K562 (cell line): ENCODE results near the gene VPS13D. TPM values are rescaled to one million over a fixed set of nuclear protein-coding genes. Genes with fewer than 3 reads are reported as not detected.

Experiments
- ATAC-seq: fragments of 200-7000 bp; cut with Tn5 transposase; 3 replicates; pipeline ENCODE4 v1.9.1; 2020; ENCODE audit warnings: moderate library complexity
- BruUV-seq: library from RNA; stranded (reverse); fragments of 400-500 nt; replicated peaks from 2 replicates; lab custom pipeline; 2021; lab: Mats Ljungman, UMichigan
- CTCF ChIA-PET: fragments of 300-600 bp; formaldehyde crosslinking; extraction: SDS; loops from one replicate; lab custom pipeline; 2021; ENCODE audit warnings: low intra/inter-chr PET ratio; lab: Yijun Ruan, JAX
- POLR2A ChIA-PET: fragments of 300-600, 350-650 bp; sonication (Branson Sonifier 250); formaldehyde crosslinking; extraction: SDS; loops from one replicate; lab custom pipeline; 2021; ENCODE audit warnings: antibody characterized with exemption, inconsistent platforms; lab: Yijun Ruan, JAX
- DNase-seq, 4 experiments: peaks; one replicate each; pipeline versions ENCODE4 v3.0.0 to v3.0.0-alpha.2; 2011 to 2018; ENCODE audit warnings: low spot score in 3 of 4, mixed read lengths in 3 of 4; ENCODE audit errors: extremely low read depth in 1 of 4
- FAIRE-seq: peaks from 2 replicates; lab custom pipeline; 2011; peaks lifted over from hg19 to GRCh38; lab: Jason Lieb, UNC
- H2AFZ ChIP-seq: 2 replicates; pipeline ENCODE4 v1.6.0; 2011; ENCODE audit warnings: low read depth, low read length, control low read depth, inconsistent platforms
- H3K27ac ChIP-seq: fragments of 200-600 bp; 3 replicates; pipeline ENCODE4 v1.8.0; 2011; ENCODE audit warnings: low read depth, mild to moderate bottlenecking, control low read depth, inconsistent platforms, low read length, moderate library complexity, mixed read lengths; ENCODE audit errors: extremely low read depth
- H3K27me3 ChIP-seq, 2 experiments: fragments of 300-600 bp in 1 of 2; 2 replicates in 1 of 2; 3 replicates in 1 of 2; pipeline versions ENCODE4 v1.6.0 to v1.8.0; 2011; ENCODE audit warnings: inconsistent platforms in 2 of 2, low read length in 2 of 2, mild to moderate bottlenecking in 1 of 2, mixed read lengths in 1 of 2, moderate library complexity in 1 of 2; ENCODE audit not compliant: control insufficient read depth in 2 of 2, insufficient read depth in 2 of 2
- H3K36me3 ChIP-seq: fragments of 300-600 bp; 3 replicates; pipeline ENCODE4 v1.8.0; 2011; ENCODE audit warnings: mild to moderate bottlenecking, low read length, inconsistent platforms; ENCODE audit not compliant: control insufficient read depth, insufficient read depth
- H3K4me1 ChIP-seq, 2 experiments: fragments of 200-600 bp in 1 of 2; replicated peaks in 1 of 2; 2 replicates in 1 of 2; 3 replicates in 1 of 2; pipeline versions ENCODE4 v1.5.1 to v1.8.0; 2011; ENCODE audit warnings: inconsistent platforms in 2 of 2, low read length in 2 of 2, mild to moderate bottlenecking in 1 of 2, mixed read lengths in 1 of 2, moderate library complexity in 1 of 2; ENCODE audit not compliant: control insufficient read depth in 2 of 2, insufficient read depth in 2 of 2
- H3K4me2 ChIP-seq: 2 replicates; pipeline ENCODE4 v1.6.1; 2011; ENCODE audit warnings: low read length, control low read depth, inconsistent platforms, mixed read lengths; ENCODE audit not compliant: insufficient read depth
- H3K4me3 ChIP-seq: fragments of 200-600 bp; sonication (generic), shearing (Covaris generic); 2 replicates; pipeline ENCODE4 v1.5.1; 2016; ENCODE audit warnings: control low read depth, inconsistent platforms
- H3K79me2 ChIP-seq: fragments of 200-600 bp; 3 replicates; pipeline ENCODE4 v1.8.0; 2011; ENCODE audit warnings: low read length, inconsistent platforms; ENCODE audit not compliant: control insufficient read depth, insufficient read depth
- H3K9ac ChIP-seq, 2 experiments: 2 replicates each; pipeline versions ENCODE4 v1.6.0 to v1.6.1; 2011; ENCODE audit warnings: low read depth in 2 of 2, low read length in 2 of 2, control low read depth in 1 of 2, inconsistent platforms in 1 of 2, mild to moderate bottlenecking in 1 of 2, mixed read lengths in 1 of 2; ENCODE audit not compliant: insufficient read depth in 1 of 2
- H3K9me1 ChIP-seq: one replicate; pipeline ENCODE4 v1.6.0; 2011; ENCODE audit warnings: inconsistent platforms, mild to moderate bottlenecking, low read length, moderate library complexity; ENCODE audit not compliant: control insufficient read depth, insufficient read depth
- H3K9me3 ChIP-seq: replicated peaks from 2 replicates; pipeline ENCODE4 v1.5.1; 2011; ENCODE audit warnings: low read depth, low read length, inconsistent platforms; ENCODE audit not compliant: control insufficient read depth, insufficient read depth
- H4K20me1 ChIP-seq: replicated peaks from 2 replicates; pipeline ENCODE4 v1.6.1; 2011; ENCODE audit warnings: low read length, inconsistent platforms, mixed read lengths; ENCODE audit not compliant: control insufficient read depth, insufficient read depth
- NR3C1 ChIP-seq: sonication (generic); formaldehyde crosslinking; IDR thresholded peaks from 2 replicates; pipeline ENCODE4 v1.8.1; 2022; ENCODE audit warnings: missing genetic modification reagents
- STAT5B ChIP-seq: fragments of 250-450 bp; sonication (Bioruptor Pico); IDR thresholded peaks from 2 replicates; pipeline ENCODE4 v1.8.0; 2021; ENCODE audit warnings: mild to moderate bottlenecking, inconsistent platforms
- TBL1XR1 ChIP-seq, 2 experiments: IDR thresholded peaks; 2 replicates each; pipeline ENCODE4 v1.6.1; 2012; ENCODE audit warnings: improper control_type of control experiment in 2 of 2, low read length in 2 of 2, mild to moderate bottlenecking in 1 of 2
- WGBS: fragments of 100-300 bp; shearing (Covaris generic); methylation state at CpG from one replicate; pipeline ENCODE4 v1.1.6; 2016; ENCODE audit warnings: low coverage, mixed read lengths; ENCODE audit not compliant: insufficient coverage; ENCODE audit errors: missing lambda C conversion rate; 5-methylcytosine and 5-hydroxymethylcytosine counted together
- in situ Hi-C: fragments of 300-500 bp; cut with MboI; formaldehyde crosslinking; loops from 4 replicates; pipeline ENCODE4 v1.15.0; 2018; ENCODE audit warnings: inconsistent platforms, mixed read lengths
- intact Hi-C: fragments of 100-400 bp; cut with micrococcal nuclease; formaldehyde crosslinking; loops from 2 replicates; pipeline ENCODE4 v1.14.2; 2022
- polyA plus RNA-seq, 8 experiments: library from polyadenylated mRNA; depleted of rRNA in 4 of 8; stranded (reverse) in 5 of 8; unstranded in 3 of 8; fragments of >200 nt; fragmentation: Nextera tagmentation in 2 of 8; fragmentation: Illumina TruSeq in 1 of 8; extraction: Ambion mirVana in 2 of 8; extraction: Trizol in 1 of 8; gene quantifications; 2 replicates each; pipeline versions ENCODE4 v1.2.1 to v1.2.3, GENCODE V29; 2011 to 2014; ENCODE audit warnings: inconsistent platforms in 1 of 8, missing spikeins in 1 of 8
- total RNA-seq, 7 experiments: library from RNA; depleted of rRNA in 6 of 7; stranded (reverse); fragments of >200 nt in 6 of 7; fragmentation: Illumina TruSeq in 2 of 7; extraction: Trizol in 2 of 7; gene quantifications; 2 replicates each; pipeline versions ENCODE4 v1.2.1 to v1.2.3, GENCODE V29; 2011 to 2021; ENCODE audit warnings: low replicate concordance in 1 of 7
- TF ChIP-seq, protein P1 (sequence below): fragments of 450-650 bp; IDR thresholded peaks from 2 replicates; pipeline ENCODE4 v1.6.1; 2017; ENCODE audit warnings: antibody characterized with exemption, mild to moderate bottlenecking

Gene VPS13D
- total and polyA plus RNA-seq, 9 of the 15 experiments (the other 6 are each of a cell fraction or from before 2014, with no cell fraction given), result 6.1 to 51.5 (median 38.5) TPM

- CTCF ChIA-PET, result no interaction called here
- 77% methylated on average over 5 of the region's 5 CpGs for WGBS
- no peak for DNase-seq
- Histone ChIP-seq H3K27me3 (no peaks in the 10 kb centered on the region), H3K9me3 (no peaks in the 10 kb centered on the region), H3K27ac (no peak overlapping the region), H3K36me3 (peaks cover 54% of the 10 kb centered on the region), H3K4me1 (no peaks in the 10 kb centered on the region), H3K9ac (no peak overlapping the region), H2AFZ (no peak overlapping the region), H4K20me1 (no peaks in the 10 kb centered on the region), H3K9me1 (no peaks in the 10 kb centered on the region), H3K4me3 (no peak overlapping the region), H3K4me2 (no peak overlapping the region), H3K79me2 (no peaks in the 10 kb centered on the region)
- no peak for ATAC-seq
- BruUV-seq, result no TSS peak
- intact Hi-C loops, result no loop called here
- FAIRE-seq, result no peak
- TF ChIP-seq STAT5B (CRISPR knock-in tag) (no peak), TBL1XR1 (IDR thresholded peaks at IDR 0.05; ENCODE audit: low read length in 2 of 2) (no peak), NR3C1 (CRISPR knock-in tag) (no peak)
- TF ChIP-seq, protein P1, sequence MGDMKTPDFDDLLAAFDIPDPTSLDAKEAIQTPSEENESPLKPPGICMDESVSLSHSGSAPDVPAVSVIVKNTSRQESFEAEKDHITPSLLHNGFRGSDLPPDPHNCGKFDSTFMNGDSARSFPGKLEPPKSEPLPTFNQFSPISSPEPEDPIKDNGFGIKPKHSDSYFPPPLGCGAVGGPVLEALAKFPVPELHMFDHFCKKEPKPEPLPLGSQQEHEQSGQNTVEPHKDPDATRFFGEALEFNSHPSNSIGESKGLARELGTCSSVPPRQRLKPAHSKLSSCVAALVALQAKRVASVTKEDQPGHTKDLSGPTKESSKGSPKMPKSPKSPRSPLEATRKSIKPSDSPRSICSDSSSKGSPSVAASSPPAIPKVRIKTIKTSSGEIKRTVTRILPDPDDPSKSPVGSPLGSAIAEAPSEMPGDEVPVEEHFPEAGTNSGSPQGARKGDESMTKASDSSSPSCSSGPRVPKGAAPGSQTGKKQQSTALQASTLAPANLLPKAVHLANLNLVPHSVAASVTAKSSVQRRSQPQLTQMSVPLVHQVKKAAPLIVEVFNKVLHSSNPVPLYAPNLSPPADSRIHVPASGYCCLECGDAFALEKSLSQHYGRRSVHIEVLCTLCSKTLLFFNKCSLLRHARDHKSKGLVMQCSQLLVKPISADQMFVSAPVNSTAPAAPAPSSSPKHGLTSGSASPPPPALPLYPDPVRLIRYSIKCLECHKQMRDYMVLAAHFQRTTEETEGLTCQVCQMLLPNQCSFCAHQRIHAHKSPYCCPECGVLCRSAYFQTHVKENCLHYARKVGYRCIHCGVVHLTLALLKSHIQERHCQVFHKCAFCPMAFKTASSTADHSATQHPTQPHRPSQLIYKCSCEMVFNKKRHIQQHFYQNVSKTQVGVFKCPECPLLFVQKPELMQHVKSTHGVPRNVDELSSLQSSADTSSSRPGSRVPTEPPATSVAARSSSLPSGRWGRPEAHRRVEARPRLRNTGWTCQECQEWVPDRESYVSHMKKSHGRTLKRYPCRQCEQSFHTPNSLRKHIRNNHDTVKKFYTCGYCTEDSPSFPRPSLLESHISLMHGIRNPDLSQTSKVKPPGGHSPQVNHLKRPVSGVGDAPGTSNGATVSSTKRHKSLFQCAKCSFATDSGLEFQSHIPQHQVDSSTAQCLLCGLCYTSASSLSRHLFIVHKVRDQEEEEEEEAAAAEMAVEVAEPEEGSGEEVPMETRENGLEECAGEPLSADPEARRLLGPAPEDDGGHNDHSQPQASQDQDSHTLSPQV, result no peak
- in situ Hi-C loops, result no loop called here
- POLR2A ChIA-PET, result interaction anchor here (0.8 to 1.8 kb wide), 5 partner anchors 11 to 248 kb away, joined by 3 to 6 read pairs (median 3); no protein-coding TSS in a partner anchor
These were observed 140.6 kb downstream of the VPS13D start for GRCh38 chr1:12370333-12370975.
